ENCODE results near the gene SPDYE6. TPM values are rescaled to one million over a fixed set of nuclear protein-coding genes. Genes with fewer than 3 reads are reported as not detected.
A peak's percentile ranks its signal among the peaks of the same experiment; 100 is the strongest.
"Not testable (repeated sequence)": the region's sequence is repeated elsewhere in the genome, so short reads cannot be mapped to it uniquely, and the experiment has no call there.

The SPDYE6 gene
- total and polyA plus RNA-seq, 2 experiments from 2014 or later = not detected

GRCh38 chr7:102335574-102335973, 20.7 kb downstream of the SPDYE6 start:
- H3K9me3 Mint-ChIP-seq; H3K9me2 ChIP-seq (ENCODE audit: insufficient read depth); ATAC-seq; H3K4me3 ChIP-seq; H3K4me2 ChIP-seq; H3K27me3 Mint-ChIP-seq (ENCODE audit: insufficient read depth, low read depth, poor library complexity); H3K27ac Mint-ChIP-seq; H3K4me3 Mint-ChIP-seq; DNase-seq (ENCODE audit: low spot score); H3K79me2 ChIP-seq (replicated peaks; ENCODE audit: insufficient read depth); H3K36me3 Mint-ChIP-seq (ENCODE audit: low read depth); H4K20me1 ChIP-seq (replicated peaks; ENCODE audit: insufficient read depth); H3F3A ChIP-seq (replicated peaks; ENCODE audit: low read depth); H3K27me3 ChIP-seq (ENCODE audit: insufficient read depth); H3K27ac ChIP-seq (ENCODE audit: low read depth); H2AFZ ChIP-seq; H3K36me3 ChIP-seq (ENCODE audit: insufficient read depth): not testable (repeated sequence)
- peaks cover 14% of the 10 kb centered on the region; the same call in 1 of the 2 replicates for H3K4me1 ChIP-seq (ENCODE audit: insufficient read depth)
- H3K4me1 Mint-ChIP-seq = peaks cover 19% of the 10 kb centered on the region

- peaks cover 14% of the 10 kb centered on the region for H3K4me1 ChIP-seq (ENCODE audit: insufficient read depth)
- not testable (repeated sequence) for H3K27ac ChIP-seq (ENCODE audit: low read depth); H3K27ac Mint-ChIP-seq; H3K27me3 ChIP-seq (ENCODE audit: insufficient read depth); H2AFZ ChIP-seq; H3K4me3 Mint-ChIP-seq; ATAC-seq; H3K9me3 Mint-ChIP-seq; H3K36me3 Mint-ChIP-seq (ENCODE audit: low read depth); H3K4me2 ChIP-seq; H3F3A ChIP-seq (replicated peaks; ENCODE audit: low read depth); H4K20me1 ChIP-seq (replicated peaks; ENCODE audit: insufficient read depth); H3K4me3 ChIP-seq; H3K36me3 ChIP-seq (ENCODE audit: insufficient read depth); H3K79me2 ChIP-seq (replicated peaks; ENCODE audit: insufficient read depth); DNase-seq (ENCODE audit: low spot score); H3K9me2 ChIP-seq (ENCODE audit: insufficient read depth)
- peaks cover 27% of the 10 kb centered on the region for H3K4me1 Mint-ChIP-seq
- H3K27me3 Mint-ChIP-seq (ENCODE audit: insufficient read depth, low read depth, poor library complexity) = peaks cover 15% of the 10 kb centered on the region
Measured at GRCh38 chr7:102330666-102331460, 25.4 kb downstream of the SPDYE6 start.

GRCh38 chr7:102329366-102329765, 26.9 kb downstream of the SPDYE6 start:
- H3K9me3 Mint-ChIP-seq; DNase-seq (ENCODE audit: low spot score); H4K20me1 ChIP-seq (replicated peaks; ENCODE audit: insufficient read depth); H2AFZ ChIP-seq; H3F3A ChIP-seq (replicated peaks; ENCODE audit: low read depth); H3K4me3 ChIP-seq; H3K79me2 ChIP-seq (replicated peaks; ENCODE audit: insufficient read depth); H3K36me3 ChIP-seq (ENCODE audit: insufficient read depth); H3K4me2 ChIP-seq; H3K36me3 Mint-ChIP-seq (ENCODE audit: low read depth); H3K27ac Mint-ChIP-seq; H3K4me3 Mint-ChIP-seq; H3K9me2 ChIP-seq (ENCODE audit: insufficient read depth); ATAC-seq; H3K27me3 ChIP-seq (ENCODE audit: insufficient read depth); H3K27ac ChIP-seq (ENCODE audit: low read depth): not testable (repeated sequence)
- peaks cover 20% of the 10 kb centered on the region for H3K27me3 Mint-ChIP-seq (ENCODE audit: insufficient read depth, low read depth, poor library complexity)
- peaks cover 27% of the 10 kb centered on the region for H3K4me1 Mint-ChIP-seq
- H3K4me1 ChIP-seq (ENCODE audit: insufficient read depth) = peaks cover 14% of the 10 kb centered on the region

- not testable (repeated sequence) for H3K27ac ChIP-seq (ENCODE audit: low read depth); H3K4me3 ChIP-seq; H3K36me3 ChIP-seq (ENCODE audit: insufficient read depth); H3K79me2 ChIP-seq (replicated peaks; ENCODE audit: insufficient read depth); H3K27ac Mint-ChIP-seq; ATAC-seq; H3K9me3 Mint-ChIP-seq; H3K9me2 ChIP-seq (ENCODE audit: insufficient read depth); H4K20me1 ChIP-seq (replicated peaks; ENCODE audit: insufficient read depth); H3F3A ChIP-seq (replicated peaks; ENCODE audit: low read depth); DNase-seq (ENCODE audit: low spot score); H3K27me3 ChIP-seq (ENCODE audit: insufficient read depth); H3K36me3 Mint-ChIP-seq (ENCODE audit: low read depth); H2AFZ ChIP-seq; H3K4me3 Mint-ChIP-seq; H3K4me2 ChIP-seq
- H3K4me1 Mint-ChIP-seq = peaks cover 27% of the 10 kb centered on the region
- H3K27me3 Mint-ChIP-seq (ENCODE audit: insufficient read depth, low read depth, poor library complexity) = peaks cover 22% of the 10 kb centered on the region
- H3K4me1 ChIP-seq (ENCODE audit: insufficient read depth) = peaks cover 14% of the 10 kb centered on the region
Measured at GRCh38 chr7:102328863-102329262, 27.4 kb downstream of the SPDYE6 start.

- H3K4me1 Mint-ChIP-seq = peaks cover 20% of the 10 kb centered on the region
- not testable (repeated sequence) for H3K4me1 ChIP-seq (ENCODE audit: insufficient read depth); H3F3A ChIP-seq (replicated peaks; ENCODE audit: low read depth); H3K27ac ChIP-seq (ENCODE audit: low read depth); H3K27me3 ChIP-seq (ENCODE audit: insufficient read depth); DNase-seq (ENCODE audit: low spot score); H3K4me2 ChIP-seq; H4K20me1 ChIP-seq (replicated peaks; ENCODE audit: insufficient read depth); H3K36me3 ChIP-seq (ENCODE audit: insufficient read depth); H3K9me2 ChIP-seq (ENCODE audit: insufficient read depth); H3K36me3 Mint-ChIP-seq (ENCODE audit: low read depth); H2AFZ ChIP-seq; H3K9me3 Mint-ChIP-seq; H3K4me3 Mint-ChIP-seq; H3K79me2 ChIP-seq (replicated peaks; ENCODE audit: insufficient read depth); ATAC-seq; H3K4me3 ChIP-seq
- peak overlapping the region; percentile 37; the same call in 1 of the 2 replicates for H3K27ac Mint-ChIP-seq
- peaks cover 24% of the 10 kb centered on the region for H3K27me3 Mint-ChIP-seq (ENCODE audit: insufficient read depth, low read depth, poor library complexity)
Measured at GRCh38 chr7:102327183-102327582, 29.1 kb downstream of the SPDYE6 start.

Data from GM23338 (cell line).